ENCODE results near the gene RAC2.

RAC2 gene

GRCh38 chr22:37244114-37244921, at the start of gene RAC2:
Gene RAC2, minus strand, starts transcription at chr22:37244269. Its CDS starts 121 bp downstream, at chr22:37244148.
- peak in 15 of 51 donors; percentile 6 to 30 (median 16) for DNase-seq

GRCh38 chr22:37293172-37293571, 49.1 kb upstream of the RAC2 start:
- no peak for DNase-seq

DNA sequence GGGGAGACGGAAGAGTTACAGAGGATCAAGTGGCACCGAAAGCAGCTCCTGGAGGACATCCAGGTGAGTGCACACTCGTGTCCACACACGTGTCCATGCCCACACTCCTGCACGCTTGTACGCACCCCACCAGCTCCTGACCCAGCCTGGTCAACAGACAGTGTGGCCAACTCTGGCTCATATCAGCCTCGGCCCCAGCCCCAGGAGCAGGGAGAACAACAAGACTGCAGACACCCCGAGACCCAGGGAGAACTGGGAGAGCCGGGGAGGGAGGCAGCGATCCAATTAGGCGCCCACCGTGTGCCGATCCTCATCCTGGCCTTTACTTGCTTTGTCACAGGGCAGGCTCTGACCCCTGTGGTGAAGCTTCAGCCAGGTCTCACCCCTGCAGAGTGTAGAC, 48.6 kb upstream of the RAC2 start:
- no peak for DNase-seq

GRCh38 chr22:37291559-37292298, 47.7 kb upstream of the RAC2 start:
- no peak for DNase-seq

- DNase-seq: no peak
Measured at GRCh38 chr22:37290737-37291136, 46.7 kb upstream of the RAC2 start.

- no peak for DNase-seq
Measured at GRCh38 chr22:37289156-37289735, 45.2 kb upstream of the RAC2 start.

DNA sequence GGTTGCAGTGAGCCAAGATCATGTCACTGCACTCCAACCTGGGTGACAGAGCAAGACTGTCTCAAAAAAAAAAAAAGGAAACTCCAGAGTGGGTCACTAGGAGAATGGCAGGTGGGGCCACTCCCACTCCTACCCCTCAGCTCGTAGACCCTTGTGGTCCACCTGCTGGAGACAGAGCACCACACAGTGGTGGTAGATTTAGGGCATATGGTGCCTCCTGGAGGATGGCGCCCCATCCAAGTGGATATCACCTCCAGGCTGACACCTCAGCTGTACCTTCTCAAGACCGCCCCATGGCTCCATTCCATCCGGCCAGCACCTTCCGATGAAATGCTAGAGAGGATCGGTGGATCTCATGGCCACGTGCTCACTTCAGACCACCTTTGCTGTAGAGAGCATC, 44.5 kb upstream of the RAC2 start:
- no peak for DNase-seq

DNA sequence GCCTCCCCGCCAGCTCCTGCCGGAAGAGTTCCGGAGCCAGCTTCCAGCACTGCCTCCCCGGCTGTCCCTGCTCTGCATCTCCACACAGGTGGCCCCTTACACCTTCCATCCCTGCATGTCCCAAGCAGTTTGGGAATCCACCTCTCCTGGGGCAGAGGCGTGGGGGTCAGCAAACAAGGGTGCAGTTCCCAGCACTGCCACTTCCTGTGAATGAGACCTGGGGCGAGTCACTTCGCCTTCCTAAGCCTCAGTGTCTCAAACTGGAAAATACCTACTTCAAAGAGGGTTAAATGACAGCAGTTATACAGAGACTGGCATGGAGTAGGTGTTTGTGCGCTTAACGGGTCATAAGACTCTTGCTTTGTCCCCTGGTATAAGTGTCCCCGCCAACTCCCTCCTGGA, 43.5 kb upstream of the RAC2 start:
- DNase-seq: no peak

DNA sequence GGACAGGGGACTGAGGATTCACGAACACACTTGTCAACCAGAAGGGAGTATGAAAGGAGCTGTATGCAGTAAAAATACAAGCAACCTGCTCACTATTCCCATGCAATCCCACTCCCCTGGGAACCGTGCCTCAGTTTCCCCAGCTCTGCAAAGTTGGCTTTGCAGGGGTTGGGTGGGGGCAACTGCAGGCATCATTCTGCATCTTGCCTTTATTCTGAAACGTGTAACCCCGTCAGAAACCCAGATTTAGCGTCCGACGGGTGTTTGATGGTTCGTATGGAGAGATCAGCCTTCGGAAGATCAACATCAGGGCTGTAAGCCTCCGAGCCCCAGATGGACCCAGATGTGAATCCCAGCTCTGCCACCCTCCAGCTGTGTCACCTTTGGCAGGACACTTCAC, 41.9 kb upstream of the RAC2 start:
- no peak for DNase-seq

GRCh38 chr22:37284805-37285355, 40.8 kb upstream of the RAC2 start:
- DNase-seq: peak in 30 of 51 donors; percentile 10 to 59 (median 32)

- DNase-seq: no peak
Measured at GRCh38 chr22:37284126-37284804, 40.2 kb upstream of the RAC2 start.

DNA sequence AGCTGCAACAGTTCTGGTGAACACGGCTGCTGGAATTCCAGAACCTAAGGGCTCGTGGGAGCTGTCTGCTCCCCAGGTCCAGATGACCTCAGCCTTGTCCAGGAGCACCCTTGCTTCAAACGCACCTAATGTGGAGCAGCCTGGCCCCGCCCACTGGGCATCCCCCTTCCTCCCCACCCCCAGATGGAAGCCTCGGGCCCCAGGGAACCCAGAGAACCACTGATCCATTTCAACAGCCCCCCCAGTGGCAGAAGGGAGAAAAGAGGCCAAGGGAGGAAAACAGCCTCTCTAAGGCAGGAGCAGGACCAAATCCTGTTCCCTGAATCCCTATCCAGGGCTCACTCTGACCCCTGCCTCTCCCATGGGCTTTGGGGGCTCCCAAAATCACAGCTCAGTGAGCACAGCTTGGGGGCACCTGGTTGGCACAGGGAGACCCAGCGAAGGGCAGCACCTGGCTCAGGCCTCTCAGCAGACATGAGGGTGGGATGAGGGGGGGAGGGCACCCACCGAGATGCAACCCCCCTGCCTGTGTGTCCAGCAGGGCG, 39.4 kb upstream of the RAC2 start:
- DNase-seq: peak in 2 of 51 donors; percentile 9 to 16

DNA sequence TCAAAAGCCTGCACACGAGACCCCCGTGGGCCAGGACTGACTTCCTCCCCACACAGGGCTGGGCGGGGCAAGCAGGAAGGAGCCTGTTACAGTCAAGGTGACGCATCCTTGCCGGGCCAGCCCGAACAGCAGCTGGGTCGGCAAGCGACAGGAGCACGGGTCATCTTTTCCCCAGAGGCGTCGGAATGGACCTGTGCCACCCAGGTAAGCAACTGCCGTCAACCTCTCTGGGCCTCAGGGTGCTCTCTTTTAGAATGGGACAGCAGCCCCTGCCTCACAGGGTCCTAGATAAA, 38.3 kb upstream of the RAC2 start, which contains the start of gene CYTH4:
Gene CYTH4 (plus strand): TSS at position 124 of the 293 bp plus-strand sequence. CDS start 62 bp downstream, at position 186.
- peak in 7 of 51 donors; percentile 9 to 45 (median 17) for DNase-seq

DNA sequence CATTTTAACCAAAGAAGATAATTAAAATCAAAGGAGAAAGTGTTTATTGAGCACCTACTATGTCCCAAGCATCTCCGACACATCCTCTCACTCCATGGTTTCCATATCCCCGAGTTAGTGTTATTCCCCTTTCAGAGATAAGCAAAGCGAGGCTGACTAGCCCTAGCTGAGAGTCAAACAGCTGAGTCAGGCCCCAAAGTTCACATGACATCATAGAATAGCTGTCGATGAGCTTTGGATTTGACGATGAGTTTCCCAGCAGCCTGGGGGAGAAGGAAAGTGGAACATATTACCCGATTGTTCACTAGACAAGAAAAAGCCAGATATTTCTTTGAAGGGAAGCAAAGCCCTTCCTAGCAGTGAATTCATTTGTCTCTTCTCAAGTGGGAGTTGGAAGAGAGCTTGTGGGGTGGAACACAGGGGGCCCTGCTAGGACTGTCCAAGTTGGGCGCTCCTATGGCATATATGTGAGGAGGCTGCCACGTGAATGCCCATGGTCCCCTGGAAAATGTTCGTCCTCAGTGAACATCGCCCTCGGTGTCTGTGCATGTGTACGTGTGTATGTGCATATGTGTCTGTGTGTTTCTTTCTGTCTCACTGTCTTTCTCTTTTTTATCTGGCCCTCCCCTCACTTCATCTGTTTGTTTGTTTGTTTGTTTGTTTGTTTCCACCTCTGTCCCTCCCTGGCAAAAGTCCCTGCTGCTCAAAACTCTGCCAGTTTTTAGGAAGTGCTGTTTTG, 37.7 kb upstream of the RAC2 start:
- no peak for DNase-seq

GRCh38 chr22:37281195-37281594, 37.1 kb upstream of the RAC2 start:
- no peak for DNase-seq

DNA sequence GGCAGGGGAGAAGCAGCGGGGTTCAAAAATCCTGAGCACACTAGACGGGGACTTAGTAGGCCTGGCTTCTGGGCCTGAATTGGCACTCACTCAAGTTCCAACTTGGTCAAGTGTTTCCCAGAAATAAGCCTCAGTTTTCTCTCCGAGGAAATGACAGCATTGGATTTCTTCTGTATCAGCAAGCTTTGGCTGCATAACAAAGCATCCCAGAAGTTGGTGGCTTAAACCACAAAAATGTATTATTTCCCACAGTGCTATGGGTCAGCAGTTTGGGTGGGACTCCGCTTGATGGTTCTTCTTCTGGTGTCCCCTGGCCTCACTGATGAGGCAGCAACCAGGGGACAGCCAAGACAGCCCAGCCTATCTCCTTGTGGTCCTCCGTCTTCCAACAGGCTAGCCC, 36.6 kb upstream of the RAC2 start:
- DNase-seq: no peak

DNA sequence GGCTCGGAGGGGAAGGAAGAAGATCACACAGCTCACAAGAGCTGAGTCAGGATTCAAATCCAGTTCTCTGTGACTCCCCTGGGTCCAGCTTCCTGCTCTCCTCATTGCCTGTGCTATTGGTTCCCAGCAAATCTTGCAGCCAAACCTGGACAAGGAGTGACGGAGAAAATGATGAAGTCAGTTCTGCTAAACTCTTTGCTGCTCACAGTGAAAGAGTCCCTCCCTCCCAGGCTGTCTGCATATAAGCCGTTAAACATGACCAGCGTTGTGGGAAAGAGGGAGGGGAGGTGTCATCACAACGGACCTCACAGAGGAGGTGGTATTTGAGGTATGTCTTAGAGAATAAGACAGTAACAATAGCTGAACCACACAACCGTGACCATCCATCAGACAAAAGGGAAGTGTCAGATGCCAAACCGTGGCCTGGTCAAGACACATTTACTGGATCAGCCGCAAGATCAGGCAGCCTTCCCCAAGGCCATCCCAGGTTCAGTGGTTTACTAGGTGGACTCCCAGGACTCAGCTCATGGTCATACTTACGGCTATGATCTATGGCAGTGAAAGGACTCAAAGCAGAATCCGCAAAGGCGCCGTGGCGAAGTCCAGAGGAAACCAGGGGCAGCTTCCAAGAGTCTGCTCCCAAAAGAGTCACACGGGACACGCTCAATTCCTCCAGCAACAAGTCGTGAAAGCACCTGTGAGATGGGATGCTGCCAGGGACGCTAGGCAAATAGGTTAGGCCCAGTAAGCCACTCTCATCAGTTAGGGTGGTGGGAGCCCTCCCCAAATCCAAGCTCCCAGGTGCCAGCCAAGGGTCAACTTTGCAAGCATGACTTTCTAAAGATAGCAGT, 35.5 kb upstream of the RAC2 start:
- DNase-seq: no peak

DNA sequence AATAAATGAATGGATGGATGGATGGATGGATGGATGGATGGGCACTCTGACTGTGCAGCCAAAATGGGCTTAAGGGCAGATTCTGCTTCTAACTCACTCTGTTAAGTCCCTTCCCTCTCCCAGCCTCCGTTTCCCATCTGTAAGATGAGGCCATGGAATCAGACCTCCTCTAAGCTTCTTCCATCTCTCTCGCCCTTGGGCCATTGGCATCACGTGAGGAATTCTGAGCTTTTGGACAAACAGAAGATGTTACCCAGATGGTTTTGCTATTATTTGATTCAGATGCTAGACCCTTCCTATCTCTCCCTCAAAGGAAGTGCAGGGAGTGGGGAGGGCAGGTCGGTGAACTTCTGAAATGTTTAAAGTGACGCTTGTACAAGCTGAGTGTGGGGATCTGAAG, 34.2 kb upstream of the RAC2 start:
- DNase-seq: no peak

DNA sequence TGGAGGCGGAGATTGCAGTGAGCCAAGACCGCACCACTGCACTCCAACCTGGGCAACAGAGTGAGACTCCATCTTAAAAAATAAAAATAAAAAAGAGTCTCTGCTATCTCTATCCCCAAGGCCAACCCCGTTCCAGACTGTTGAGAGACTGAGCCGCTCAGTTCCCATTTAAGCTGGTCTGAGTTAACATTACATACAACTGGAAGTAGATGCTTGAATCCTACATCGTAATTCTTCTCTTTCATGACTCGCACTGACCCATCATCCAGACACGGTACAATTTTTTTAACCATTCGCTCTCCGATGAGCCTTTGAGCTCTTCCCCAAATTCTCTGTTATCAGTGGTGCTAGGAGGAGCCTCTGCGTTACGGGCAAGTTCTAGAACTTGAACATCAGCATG, 33.3 kb upstream of the RAC2 start:
- no peak for DNase-seq

GRCh38 chr22:37276776-37277175, 32.7 kb upstream of the RAC2 start:
- no peak for DNase-seq

Measured in hypothalamus (tissue), 51 donors.